Measurements from ENCODE around the gene DNMBP. TPM values are rescaled to one million over a fixed set of nuclear protein-coding genes. Genes with fewer than 3 reads are reported as not detected.

DNMBP gene
- total RNA-seq, 6 donors from 2014 or later = 10.1 to 18.9 (median 12.6) TPM

DNA sequence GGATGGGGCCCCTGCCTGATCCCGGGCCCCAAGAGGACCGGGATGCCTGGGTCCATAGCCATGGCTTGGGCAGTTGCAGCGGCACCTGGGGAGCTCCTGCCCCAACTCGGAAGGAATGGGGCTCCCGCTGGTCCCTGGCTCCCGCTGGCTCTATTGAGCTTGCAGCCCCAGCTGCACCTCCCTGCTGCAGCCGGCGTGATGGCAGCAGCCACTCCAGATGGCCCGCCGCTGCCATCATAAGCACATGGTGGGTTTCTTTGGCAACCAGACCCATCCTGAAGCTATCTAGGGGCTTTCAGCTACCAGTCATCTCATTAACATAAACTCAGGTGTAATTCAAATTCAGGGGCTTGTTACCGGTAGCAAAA, 11.1 kb upstream of the DNMBP start:
- DNase-seq (peak in 1 of 2 donors; percentile 62), ATAC-seq (ENCODE audit: low FRiP score in 2 of 2) (peak in 1 of 2 donors; percentile 15)
- no peaks in the 10 kb centered on the region for H3K4me1 ChIP-seq
- H3K36me3 ChIP-seq = no peaks in the 10 kb centered on the region
- WGBS, 2 donors = 55% methylated on average over 11 of the region's 11 CpGs
- no peaks in the 10 kb centered on the region for H3K27me3 ChIP-seq
- no peak overlapping the region for H3K4me3 ChIP-seq
- no peak overlapping the region for H3K27ac ChIP-seq
- no peaks in the 10 kb centered on the region for H3K9me3 ChIP-seq
- TF ChIP-seq POLR2A (IDR thresholded peaks at IDR 0.05) (no peak), EP300 (IDR thresholded peaks at IDR 0.05) (no peak), POLR2AphosphoS5 (IDR thresholded peaks at IDR 0.05) (no peak)
- TF ChIP-seq, protein P1, sequence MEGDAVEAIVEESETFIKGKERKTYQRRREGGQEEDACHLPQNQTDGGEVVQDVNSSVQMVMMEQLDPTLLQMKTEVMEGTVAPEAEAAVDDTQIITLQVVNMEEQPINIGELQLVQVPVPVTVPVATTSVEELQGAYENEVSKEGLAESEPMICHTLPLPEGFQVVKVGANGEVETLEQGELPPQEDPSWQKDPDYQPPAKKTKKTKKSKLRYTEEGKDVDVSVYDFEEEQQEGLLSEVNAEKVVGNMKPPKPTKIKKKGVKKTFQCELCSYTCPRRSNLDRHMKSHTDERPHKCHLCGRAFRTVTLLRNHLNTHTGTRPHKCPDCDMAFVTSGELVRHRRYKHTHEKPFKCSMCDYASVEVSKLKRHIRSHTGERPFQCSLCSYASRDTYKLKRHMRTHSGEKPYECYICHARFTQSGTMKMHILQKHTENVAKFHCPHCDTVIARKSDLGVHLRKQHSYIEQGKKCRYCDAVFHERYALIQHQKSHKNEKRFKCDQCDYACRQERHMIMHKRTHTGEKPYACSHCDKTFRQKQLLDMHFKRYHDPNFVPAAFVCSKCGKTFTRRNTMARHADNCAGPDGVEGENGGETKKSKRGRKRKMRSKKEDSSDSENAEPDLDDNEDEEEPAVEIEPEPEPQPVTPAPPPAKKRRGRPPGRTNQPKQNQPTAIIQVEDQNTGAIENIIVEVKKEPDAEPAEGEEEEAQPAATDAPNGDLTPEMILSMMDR (IDR thresholded peaks at IDR 0.05) = no peak

DNA sequence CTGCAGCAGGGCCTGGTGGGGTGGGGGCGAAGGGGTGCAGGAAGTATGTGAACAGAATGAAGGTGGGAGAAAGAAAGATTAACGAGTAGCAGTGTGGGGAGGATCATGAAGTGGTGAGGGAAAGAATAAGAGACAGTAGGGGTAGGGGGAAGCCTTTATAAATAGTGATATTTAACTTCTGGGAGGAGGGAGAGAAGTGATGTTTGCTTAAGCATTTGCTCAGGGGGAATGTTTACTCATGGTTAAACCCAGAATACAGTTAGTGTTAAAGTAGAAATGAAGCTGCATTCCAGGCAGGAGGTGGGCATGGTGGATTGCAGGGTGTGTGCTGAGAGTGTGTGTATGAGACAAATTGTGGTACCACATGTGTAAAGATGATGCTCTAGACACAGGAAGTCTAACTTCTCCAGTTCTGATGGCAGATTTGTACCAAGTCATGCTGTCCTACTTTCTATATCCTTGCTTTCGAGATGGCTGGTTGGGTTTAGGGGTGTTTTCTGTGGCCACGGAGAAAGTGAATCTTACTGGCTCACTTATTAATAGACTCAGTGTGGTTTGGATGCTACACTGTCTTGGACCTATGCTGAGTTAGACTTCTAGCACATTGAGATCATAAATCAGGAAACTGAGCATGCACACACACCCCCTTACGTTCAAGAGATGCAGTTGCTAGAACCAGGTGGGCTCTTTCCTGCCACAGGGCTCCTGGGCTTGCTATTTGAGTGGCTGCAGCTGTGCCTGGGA, 10.6 kb upstream of the DNMBP start:
- 47% methylated on average over 5 of the region's 5 CpGs for WGBS, 2 donors
- no peaks in the 10 kb centered on the region for H3K4me1 ChIP-seq
- H3K27me3 ChIP-seq = no peaks in the 10 kb centered on the region
- DNase-seq (no peak), ATAC-seq (ENCODE audit: low FRiP score in 2 of 2) (peak in 1 of 2 donors; percentile 11)
- no peak overlapping the region for H3K27ac ChIP-seq
- H3K4me3 ChIP-seq = no peak overlapping the region
- TF ChIP-seq EP300 (IDR thresholded peaks at IDR 0.05) = no peak
- no peak for TF ChIP-seq POLR2A (IDR thresholded peaks at IDR 0.05)
- TF ChIP-seq POLR2AphosphoS5 (IDR thresholded peaks at IDR 0.05) = no peak
- TF ChIP-seq, protein P1 (IDR thresholded peaks at IDR 0.05) = no peak
- no peaks in the 10 kb centered on the region for H3K9me3 ChIP-seq
- H3K36me3 ChIP-seq = no peaks in the 10 kb centered on the region

DNA sequence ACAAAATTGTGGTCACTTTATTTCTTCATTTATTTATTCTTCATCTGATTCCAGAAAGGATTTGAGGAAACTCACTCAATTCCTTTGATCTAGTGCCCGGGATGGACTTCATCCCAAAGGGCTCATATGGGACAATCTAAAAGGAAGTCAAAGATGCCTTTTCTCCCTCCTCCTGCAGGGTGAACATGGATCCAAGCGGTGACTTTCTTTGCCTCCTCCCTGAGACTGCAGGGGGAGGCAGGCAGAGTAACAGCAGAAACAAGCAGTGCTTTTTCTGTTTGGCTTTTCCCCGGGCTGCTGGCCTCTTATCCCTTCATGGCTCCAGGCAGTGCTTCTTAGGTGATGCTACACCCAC, 10.0 kb upstream of the DNMBP start:
- DNase-seq = no peak
- no peak for TF ChIP-seq EP300 (IDR thresholded peaks at IDR 0.05)
- no peak for TF ChIP-seq POLR2A (IDR thresholded peaks at IDR 0.05)
- TF ChIP-seq, protein P1 (IDR thresholded peaks at IDR 0.05) = no peak
- TF ChIP-seq POLR2AphosphoS5 (IDR thresholded peaks at IDR 0.05) = no peak
- Histone ChIP-seq H3K4me3 (no peak overlapping the region), H3K27me3 (no peaks in the 10 kb centered on the region), H3K27ac (no peak overlapping the region), H3K9me3 (no peaks in the 10 kb centered on the region), H3K4me1 (no peaks in the 10 kb centered on the region), H3K36me3 (no peaks in the 10 kb centered on the region)
- WGBS, 2 donors = 28 to 44% methylated on average over 3 of the region's 3 CpGs
- peak in 1 of 2 donors; percentile 39 for ATAC-seq (ENCODE audit: low FRiP score in 2 of 2)

DNA sequence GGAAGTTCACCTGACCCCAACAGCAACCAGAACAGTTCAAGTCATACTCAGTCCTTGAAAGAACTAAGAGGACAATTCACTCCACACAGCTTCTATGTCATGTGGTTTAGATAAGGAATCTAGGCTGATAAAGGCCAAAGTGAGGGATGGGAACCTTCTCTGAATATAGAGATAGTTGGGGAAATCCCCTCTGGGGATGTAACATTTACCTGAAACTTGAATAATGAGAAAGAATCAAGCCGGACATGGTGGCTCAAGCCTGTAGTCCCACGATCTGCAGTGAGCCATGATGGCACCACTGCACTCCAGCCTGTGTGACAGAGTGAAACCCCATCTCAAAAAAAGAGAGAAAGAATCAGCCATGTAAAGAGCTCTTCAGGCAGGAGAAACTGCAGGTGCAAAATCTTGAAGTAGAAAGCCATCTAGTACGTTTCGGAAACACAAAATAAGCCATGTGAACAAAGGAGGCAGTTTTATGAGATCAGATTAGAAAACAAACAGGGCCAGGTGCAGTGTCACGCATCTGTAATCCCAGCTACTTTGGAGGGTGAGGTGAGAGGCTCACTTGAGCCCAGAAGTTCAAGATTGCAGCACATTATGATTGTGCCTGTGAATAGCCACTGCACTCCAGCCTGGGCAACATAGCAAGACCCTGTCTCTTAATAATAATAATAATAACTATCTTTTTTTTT, 4.5 kb upstream of the DNMBP start:
- 85 to 92% methylated on average over 5 of the region's 5 CpGs for WGBS, 2 donors
- no peak for TF ChIP-seq POLR2A (IDR thresholded peaks at IDR 0.05)
- TF ChIP-seq, protein P1 (IDR thresholded peaks at IDR 0.05) = no peak
- Histone ChIP-seq H3K27me3 (no peaks in the 10 kb centered on the region), H3K4me1 (peaks cover 0 to 9% (median 4%) of the 10 kb centered on the region in 4 donors), H3K27ac (no peak overlapping the region), H3K36me3 (no peaks in the 10 kb centered on the region), H3K9me3 (no peaks in the 10 kb centered on the region), H3K4me3 (no peak overlapping the region)
- DNase-seq (no peak), ATAC-seq (ENCODE audit: low FRiP score in 2 of 2) (no peak)
